ENCODE data around the gene SH3RF3.

SH3RF3 gene

GRCh38 chr2:109393662-109393972 lies 264.6 kb downstream of the SH3RF3 start:
- TF ChIP-seq, protein P1, sequence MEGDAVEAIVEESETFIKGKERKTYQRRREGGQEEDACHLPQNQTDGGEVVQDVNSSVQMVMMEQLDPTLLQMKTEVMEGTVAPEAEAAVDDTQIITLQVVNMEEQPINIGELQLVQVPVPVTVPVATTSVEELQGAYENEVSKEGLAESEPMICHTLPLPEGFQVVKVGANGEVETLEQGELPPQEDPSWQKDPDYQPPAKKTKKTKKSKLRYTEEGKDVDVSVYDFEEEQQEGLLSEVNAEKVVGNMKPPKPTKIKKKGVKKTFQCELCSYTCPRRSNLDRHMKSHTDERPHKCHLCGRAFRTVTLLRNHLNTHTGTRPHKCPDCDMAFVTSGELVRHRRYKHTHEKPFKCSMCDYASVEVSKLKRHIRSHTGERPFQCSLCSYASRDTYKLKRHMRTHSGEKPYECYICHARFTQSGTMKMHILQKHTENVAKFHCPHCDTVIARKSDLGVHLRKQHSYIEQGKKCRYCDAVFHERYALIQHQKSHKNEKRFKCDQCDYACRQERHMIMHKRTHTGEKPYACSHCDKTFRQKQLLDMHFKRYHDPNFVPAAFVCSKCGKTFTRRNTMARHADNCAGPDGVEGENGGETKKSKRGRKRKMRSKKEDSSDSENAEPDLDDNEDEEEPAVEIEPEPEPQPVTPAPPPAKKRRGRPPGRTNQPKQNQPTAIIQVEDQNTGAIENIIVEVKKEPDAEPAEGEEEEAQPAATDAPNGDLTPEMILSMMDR (conservative IDR thresholded peaks at IDR 0.05): no peak
- no peak overlapping the region for H3K27ac ChIP-seq

DNA sequence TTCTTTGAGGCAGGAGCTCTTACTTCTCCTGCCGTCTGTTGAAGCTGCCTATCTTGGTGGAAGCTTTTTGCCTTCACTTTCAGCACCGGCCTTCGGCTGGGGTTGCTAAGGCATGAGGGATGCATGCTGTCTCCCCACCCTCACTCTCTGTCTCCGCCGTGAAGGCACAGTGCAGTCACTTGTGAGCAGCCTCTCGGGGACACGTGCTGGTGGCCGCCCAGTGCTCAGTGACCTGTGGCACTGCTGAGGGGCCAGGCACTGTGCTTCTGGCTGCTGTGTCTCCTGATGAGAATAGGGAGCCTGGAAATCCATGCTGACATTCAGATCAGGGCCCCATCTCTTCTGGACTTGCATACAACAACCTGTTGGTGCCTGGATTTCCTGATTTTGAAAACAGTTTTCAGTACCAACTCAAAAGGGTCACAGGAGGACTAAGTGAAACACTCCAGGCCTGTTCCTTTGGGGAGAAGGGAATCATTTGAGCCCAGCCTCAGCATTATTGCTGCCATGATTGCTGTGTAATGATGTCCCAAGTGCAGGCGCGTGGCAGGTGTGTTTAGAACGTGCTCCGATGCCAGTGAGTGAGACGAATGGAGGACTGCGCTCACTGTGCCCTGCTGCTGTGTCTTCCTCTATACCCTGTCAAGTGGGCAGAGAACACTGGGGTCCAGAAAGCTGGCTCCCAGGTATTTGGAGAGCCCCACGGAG lies 266.6 kb downstream of the SH3RF3 start:
- no peak overlapping the region for H3K27ac ChIP-seq
- TF ChIP-seq, protein P1 (conservative IDR thresholded peaks at IDR 0.05): no peak

DNA sequence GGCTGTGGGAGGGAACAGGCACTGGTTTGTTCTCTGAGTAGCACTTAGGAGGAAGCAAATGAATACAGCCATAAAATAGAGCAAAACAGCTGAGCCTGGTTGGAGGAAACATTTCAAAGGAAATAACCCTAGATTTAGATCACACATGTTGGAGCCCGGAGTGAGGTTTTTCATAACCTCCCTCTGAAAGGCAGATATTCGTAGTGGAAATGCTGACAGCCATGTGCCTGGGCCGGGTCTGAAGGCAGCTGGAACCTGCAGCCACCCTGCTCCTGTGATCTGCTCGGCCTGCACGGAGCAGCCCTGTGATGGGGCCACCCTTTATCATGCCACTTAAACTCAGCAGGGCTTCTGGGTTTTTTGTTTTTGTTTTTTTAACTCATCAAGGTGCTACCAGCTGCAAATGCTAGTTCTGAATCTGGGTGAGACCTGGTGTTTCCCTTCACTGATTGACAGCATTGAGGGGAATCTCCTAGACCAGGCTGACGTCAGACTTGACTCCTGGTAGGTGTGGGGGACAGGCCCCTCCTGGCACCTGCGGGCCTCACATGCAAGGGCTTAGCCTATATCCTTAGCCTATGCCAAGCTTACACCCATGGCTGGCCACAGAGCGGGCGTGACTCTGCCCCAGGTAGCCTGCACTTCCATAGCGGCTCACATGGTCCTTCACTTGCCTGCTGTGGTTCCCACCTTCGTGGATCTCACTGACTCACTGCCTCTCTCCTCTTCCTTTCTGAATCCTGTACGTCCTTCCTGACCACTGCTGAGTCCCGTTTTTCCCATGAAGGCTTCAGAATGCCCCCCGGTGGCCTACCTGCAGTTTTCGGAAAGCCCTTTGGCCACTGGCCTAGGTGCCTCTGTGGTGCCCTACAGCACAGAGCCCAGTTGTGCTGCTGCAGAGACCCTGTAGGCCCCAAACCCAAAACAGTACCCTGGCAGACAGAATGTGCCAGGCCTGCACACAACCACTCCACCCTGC lies 267.5 kb downstream of the SH3RF3 start:
- TF ChIP-seq, protein P1 (conservative IDR thresholded peaks at IDR 0.05): peak; percentile 60
- no peak overlapping the region for H3K27ac ChIP-seq

DNA sequence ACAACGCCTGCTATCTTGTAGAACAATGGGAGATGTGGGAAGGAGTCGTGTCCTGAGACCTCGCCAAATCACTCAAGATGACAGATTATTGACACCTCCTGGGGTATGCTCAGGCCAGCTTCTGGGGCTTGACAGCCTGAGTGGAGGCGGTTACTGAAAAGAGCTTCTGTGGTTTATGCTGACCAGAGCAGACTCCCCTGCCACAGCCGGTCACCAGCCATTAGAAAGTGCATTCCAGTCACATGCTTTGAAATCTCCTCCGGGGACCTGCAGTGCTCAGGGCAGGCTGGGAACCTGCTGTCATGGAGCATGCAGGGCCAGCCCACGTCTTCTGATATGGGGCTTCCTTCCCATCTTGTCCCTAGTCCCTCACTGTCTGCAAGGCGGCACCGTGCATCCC lies 268.9 kb downstream of the SH3RF3 start:
- H3K27ac ChIP-seq: no peak overlapping the region
- TF ChIP-seq, protein P1 (conservative IDR thresholded peaks at IDR 0.05): no peak

DNA sequence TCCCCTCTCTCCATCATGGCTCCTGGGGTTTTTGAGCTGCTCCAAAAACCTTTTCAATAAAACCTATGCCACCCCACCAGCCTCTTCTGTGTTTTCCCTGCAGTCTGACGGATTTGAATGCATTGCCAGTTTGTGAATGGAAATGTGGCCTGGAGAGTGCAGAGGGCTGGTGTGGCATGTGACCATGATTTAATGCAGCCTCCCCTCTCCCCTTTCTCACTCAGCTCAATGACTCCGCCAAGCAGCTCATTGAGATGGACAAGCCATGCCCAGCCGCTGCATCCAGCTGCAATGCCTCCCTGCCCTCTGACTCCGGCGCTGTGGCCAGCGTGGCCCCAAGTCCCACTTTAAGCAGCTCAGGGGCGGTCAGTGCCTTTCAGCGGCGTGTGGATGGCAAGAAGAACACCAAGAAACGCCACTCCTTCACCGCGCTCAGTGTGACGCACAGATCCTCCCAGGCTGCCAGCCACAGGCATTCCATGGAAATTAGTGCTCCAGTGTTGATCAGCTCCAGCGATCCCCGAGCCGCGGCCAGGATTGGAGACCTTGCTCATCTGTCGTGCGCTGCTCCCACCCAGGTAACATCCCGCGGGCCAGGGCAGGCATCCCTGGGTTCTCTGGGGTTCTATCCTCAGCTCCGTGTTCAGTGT lies 269.5 kb downstream of the SH3RF3 start:
- H3K27ac ChIP-seq: no peak overlapping the region
- TF ChIP-seq, protein P1 (conservative IDR thresholded peaks at IDR 0.05): no peak

DNA sequence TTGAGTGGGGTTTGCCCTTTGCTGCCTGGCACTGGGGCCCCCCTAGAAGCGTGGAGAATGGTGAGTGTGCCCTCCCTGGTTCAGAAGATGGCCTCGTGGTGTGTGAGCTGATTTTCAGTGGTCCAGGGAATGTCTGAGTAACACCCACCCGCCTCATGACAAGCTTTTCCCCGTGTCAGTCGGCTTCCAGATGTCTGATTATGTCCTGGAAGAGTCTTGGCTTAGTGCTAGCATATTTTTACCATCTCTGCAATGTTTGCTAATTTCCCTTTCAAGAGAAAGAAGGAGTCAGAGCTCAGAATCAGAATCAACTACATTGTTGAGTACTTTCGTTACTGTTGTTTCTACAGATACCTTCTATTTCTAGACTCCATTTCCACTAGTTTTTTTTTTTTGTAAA lies 270.1 kb downstream of the SH3RF3 start:
- TF ChIP-seq, protein P1 (conservative IDR thresholded peaks at IDR 0.05): no peak
- no peak overlapping the region for H3K27ac ChIP-seq

DNA sequence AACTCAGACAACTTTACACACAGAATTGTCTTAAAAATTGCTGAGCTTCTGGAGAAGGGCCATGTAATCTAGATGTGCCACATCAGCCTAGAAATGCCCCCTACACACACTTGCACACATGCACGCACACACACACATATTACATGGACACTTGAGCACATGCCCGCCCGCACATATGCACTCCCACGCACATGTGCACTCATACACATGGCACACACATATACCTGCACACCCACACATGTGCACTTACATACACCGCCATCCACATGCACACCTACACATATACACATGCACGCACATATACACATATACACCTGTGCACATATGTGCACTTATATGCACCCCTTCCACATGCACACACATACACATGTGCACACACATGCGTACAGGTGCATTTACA lies 271.1 kb downstream of the SH3RF3 start:
- no peak overlapping the region for H3K27ac ChIP-seq
- TF ChIP-seq, protein P1 (conservative IDR thresholded peaks at IDR 0.05): no peak
